ENCODE data around the gene DNM2. TPM values are rescaled to one million over a fixed set of nuclear protein-coding genes. Genes with fewer than 3 reads are reported as not detected.
"Not testable (repeated sequence)": the region's sequence is repeated elsewhere in the genome, so short reads cannot be mapped to it uniquely, and the experiment has no call there.

The DNM2 gene
- total RNA-seq, 4 donors from 2014 or later = 79.1 to 115 (median 96.8) TPM

- peaks cover 0 to 24% of the 10 kb centered on the region in 2 donors for H3K36me3 ChIP-seq
- no peak overlapping the region for H3K27ac ChIP-seq
- peaks cover 0 to 46% (median 0%) of the 10 kb centered on the region in 3 donors for H3K4me1 ChIP-seq
- ATAC-seq = no peak
- H3K27me3 ChIP-seq = no peaks in the 10 kb centered on the region
- no peak for TF ChIP-seq POLR2A (IDR thresholded peaks at IDR 0.05)
- TF ChIP-seq CTCF (IDR thresholded peaks at IDR 0.05) = no peak
- TF ChIP-seq POLR2AphosphoS5 (IDR thresholded peaks at IDR 0.05) = no peak
- no peak for TF ChIP-seq EP300 (IDR thresholded peaks at IDR 0.05)
- no peak overlapping the region for H3K4me3 ChIP-seq
- no peaks in the 10 kb centered on the region for H3K9me3 ChIP-seq
- WGBS, 2 donors (ENCODE audit: low coverage in 1 of 2) = 87 to 89% methylated on average over 3 to 4 of the region's 7 CpGs
Measured at GRCh38 chr19:10756791-10757190, 38.9 kb downstream of the DNM2 start.

GRCh38 chr19:10758050-10758449 is 40.2 kb downstream of the DNM2 start:
- ATAC-seq, H3K27me3 ChIP-seq, H3K9me3 ChIP-seq, H3K4me3 ChIP-seq, H3K27ac ChIP-seq: not testable (repeated sequence)
- H3K4me1 ChIP-seq = peaks cover 0 to 47% (median 11%) of the 10 kb centered on the region in 3 donors
- H3K36me3 ChIP-seq = peaks cover 0 to 34% of the 10 kb centered on the region in 2 donors
- WGBS, 2 donors (ENCODE audit: low coverage in 1 of 2) = 90% methylated on average over 1 of the region's 1 CpG

- WGBS, 2 donors (ENCODE audit: low coverage in 1 of 2) = 40 to 70% methylated on average over 1 to 5 of the region's 5 CpGs
- TF ChIP-seq POLR2A (IDR thresholded peaks at IDR 0.05) = no peak
- Histone ChIP-seq H3K4me3 (no peak overlapping the region), H3K27ac (peak overlapping the region in 2 of 4 donors; percentile 9 to 24), H3K9me3 (no peaks in the 10 kb centered on the region), H3K4me1 (peaks cover 0 to 57% (median 15%) of the 10 kb centered on the region in 3 donors), H3K27me3 (no peaks in the 10 kb centered on the region), H3K36me3 (peaks cover 0 to 37% of the 10 kb centered on the region in 2 donors)
- no peak for ATAC-seq
Measured at GRCh38 chr19:10758978-10759377, 41.1 kb downstream of the DNM2 start.

GRCh38 chr19:10760273-10760944 is 42.5 kb downstream of the DNM2 start:
- no peak overlapping the region for H3K27ac ChIP-seq
- TF ChIP-seq EP300 (IDR thresholded peaks at IDR 0.05) (no peak), CTCF (IDR thresholded peaks at IDR 0.05) (no peak), POLR2AphosphoS5 (IDR thresholded peaks at IDR 0.05) (no peak), POLR2A (IDR thresholded peaks at IDR 0.05) (no peak)
- H3K36me3 ChIP-seq = peaks cover 0 to 40% of the 10 kb centered on the region in 2 donors
- H3K9me3 ChIP-seq = no peaks in the 10 kb centered on the region
- peaks cover 0 to 67% (median 15%) of the 10 kb centered on the region in 3 donors for H3K4me1 ChIP-seq
- 88 to 93% methylated on average over 8 to 15 of the region's 17 CpGs for WGBS, 2 donors (ENCODE audit: low coverage in 1 of 2)
- no peak for ATAC-seq
- no peak overlapping the region for H3K4me3 ChIP-seq
- H3K27me3 ChIP-seq = no peaks in the 10 kb centered on the region

- ATAC-seq = no peak
- peaks cover 0 to 80% (median 27%) of the 10 kb centered on the region in 3 donors for H3K4me1 ChIP-seq
- whole genome bisulfite sequencing, 2 donors (ENCODE audit: low coverage in 1 of 2) = 60 to 99% methylated on average over 6 to 7 of the region's 19 CpGs
- H3K9me3 ChIP-seq = no peaks in the 10 kb centered on the region
- H3K36me3 ChIP-seq = peaks cover 0 to 40% of the 10 kb centered on the region in 2 donors
- TF ChIP-seq CTCF (IDR thresholded peaks at IDR 0.05) (no peak), EP300 (IDR thresholded peaks at IDR 0.05) (no peak), POLR2AphosphoS5 (IDR thresholded peaks at IDR 0.05) (no peak), POLR2A (IDR thresholded peaks at IDR 0.05) (no peak)
- H3K4me3 ChIP-seq = no peak overlapping the region
- no peaks in the 10 kb centered on the region for H3K27me3 ChIP-seq
- H3K27ac ChIP-seq = peak overlapping the region in 2 of 4 donors; percentile 35 to 53
Measured at GRCh38 chr19:10761443-10762250, 43.8 kb downstream of the DNM2 start.
